ENCODE measurements around the gene BTC.
"Not testable (repeated sequence)": the region's sequence is repeated elsewhere in the genome, so short reads cannot be mapped to it uniquely, and the experiment has no call there.

The BTC gene

GRCh38 chr4:74794382-74795010 lies at the start of gene BTC:
Gene BTC (minus strand): TSS chr4:74794523. CDS start chr4:74794325, 198 bp downstream.
- peak; percentile 1 for DNase-seq

- DNase-seq: no peak
These were observed 46.7 kb upstream of the BTC start for GRCh38 chr4:74840936-74841509.

GRCh38 chr4:74838746-74839370 lies 44.5 kb upstream of the BTC start:
- DNase-seq: no peak

GRCh38 chr4:74830928-74831327 lies 36.6 kb upstream of the BTC start:
- DNase-seq: no peak

GRCh38 chr4:74823194-74823593 lies 28.9 kb upstream of the BTC start:
- no peak for DNase-seq

- DNase-seq: no peak
These were observed 28.3 kb upstream of the BTC start for GRCh38 chr4:74822603-74823002.

- DNase-seq: no peak
These were observed 27.2 kb upstream of the BTC start for GRCh38 chr4:74821541-74821940.

GRCh38 chr4:74814052-74814451 lies 19.7 kb upstream of the BTC start:
- DNase-seq: no peak

GRCh38 chr4:74812056-74812455 lies 17.7 kb upstream of the BTC start:
- DNase-seq: not testable (repeated sequence)

GRCh38 chr4:74805601-74806000 lies 11.3 kb upstream of the BTC start:
- DNase-seq: no peak

- DNase-seq: no peak
These were observed 6.0 kb upstream of the BTC start for GRCh38 chr4:74800310-74800709.

- no peak for DNase-seq
These were observed 2.3 kb upstream of the BTC start for GRCh38 chr4:74796631-74797030.

GRCh38 chr4:74793757-74794381 lies 454 bp downstream of the BTC start:
- DNase-seq: no peak

GRCh38 chr4:74790652-74791051 lies 3.7 kb downstream of the BTC start:
- no peak for DNase-seq

- no peak for DNase-seq
These were observed 4.8 kb downstream of the BTC start for GRCh38 chr4:74789518-74789917.

GRCh38 chr4:74777531-74777930 lies 16.8 kb downstream of the BTC start:
- no peak for DNase-seq

- no peak for DNase-seq
These were observed 21.5 kb downstream of the BTC start for GRCh38 chr4:74772783-74773182.

GRCh38 chr4:74772106-74772505 lies 22.2 kb downstream of the BTC start:
- DNase-seq: no peak

- DNase-seq: no peak
These were observed 24.0 kb downstream of the BTC start for GRCh38 chr4:74770226-74770910.

GRCh38 chr4:74768857-74769525 lies 25.3 kb downstream of the BTC start:
- no peak for DNase-seq

- DNase-seq: no peak
These were observed 30.2 kb downstream of the BTC start for GRCh38 chr4:74764119-74764518.

GRCh38 chr4:74758551-74759145 lies 35.7 kb downstream of the BTC start:
- DNase-seq: no peak

- no peak for DNase-seq
These were observed 37.2 kb downstream of the BTC start for GRCh38 chr4:74757136-74757535.

Measured in NCI-H748 treated with DMSO at 0.1 percent for 48 hours (cell line).